Measurements from ENCODE around the gene TXNDC5. TPM values are rescaled to one million over a fixed set of nuclear protein-coding genes. Genes with fewer than 3 reads are reported as not detected.
A peak's percentile ranks its signal among the peaks of the same experiment; 100 is the strongest.

TXNDC5 gene
- total RNA-seq, 8 experiments from 2014 or later = 33.1 to 197 (median 71.2) TPM

DNA sequence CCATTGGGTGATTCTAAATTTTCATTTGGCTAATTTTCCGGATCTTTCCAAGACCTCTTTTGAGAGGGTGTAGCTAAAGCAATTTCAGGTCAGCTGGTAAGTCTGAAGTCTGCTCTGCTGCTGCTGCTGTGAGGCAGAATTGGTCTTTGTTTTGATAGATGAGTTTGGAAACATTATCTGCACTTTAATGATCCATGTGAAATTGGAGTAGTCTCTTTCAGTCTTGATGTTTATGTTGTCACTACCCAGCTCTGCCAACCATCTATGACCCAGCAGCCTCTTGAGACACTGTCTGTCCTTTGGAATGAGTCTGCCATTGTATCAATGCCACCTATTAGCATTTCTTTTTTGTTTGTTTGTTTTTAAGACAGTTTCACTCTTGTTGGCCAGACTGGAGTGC, 44.1 kb downstream of the TXNDC5 start:
- WGBS, 10 experiments = 0 to 100% (median 91%) methylated on average over 1 of the region's 1 CpG; no CpG with 5 or more reads in 3 of the 10 experiments
- ATAC-seq (replicated peaks in 6 of 8) = no peak
- Histone ChIP-seq H3K27ac (no peak overlapping the region), H3K4me3 (no peak overlapping the region), H3K4me1 (replicated peaks in 1 of 2) (no peaks in the 10 kb centered on the region)
- in situ Hi-C loops (cut with MboI; ENCODE audit: low pct_unique_long_range_greater_than_20kb in 2 of 9, low sequenced_read_pairs in 9 of 9, unreplicated experiment in 9 of 9) = no loop called here

DNA sequence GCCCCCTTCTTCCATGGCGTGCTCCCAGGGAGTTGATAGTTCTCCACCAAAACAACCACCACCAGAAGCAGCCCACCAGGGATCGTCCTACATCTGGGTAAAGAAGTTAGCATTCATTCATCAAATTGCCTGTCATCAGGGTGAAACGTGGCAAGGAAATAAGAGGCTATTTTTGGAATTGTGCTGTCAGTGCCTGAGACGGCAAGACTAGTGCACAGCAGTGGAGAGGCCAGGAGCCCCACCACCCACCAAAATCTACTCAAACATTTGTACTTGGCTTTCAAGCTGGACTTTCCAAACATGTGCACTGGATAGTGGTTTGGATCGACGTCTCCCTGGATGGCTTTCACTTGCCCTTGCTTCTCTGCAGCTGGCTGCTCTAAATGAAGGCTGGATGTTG, 44.8 kb downstream of the TXNDC5 start:
- Histone ChIP-seq H3K27ac (no peak overlapping the region), H3K4me3 (no peak overlapping the region), H3K4me1 (replicated peaks in 1 of 2) (no peaks in the 10 kb centered on the region)
- ATAC-seq (replicated peaks in 6 of 8) = peak in 1 of 8 experiments; percentile 23
- 0 to 90% (median 17%) methylated on average over 1 to 6 of the region's 6 CpGs; no CpG with 5 or more reads in 1 of the 10 experiments for WGBS, 10 experiments
- in situ Hi-C loops (cut with MboI; ENCODE audit: low pct_unique_long_range_greater_than_20kb in 2 of 9, low sequenced_read_pairs in 9 of 9, unreplicated experiment in 9 of 9) = no loop called here

GRCh38 chr6:7859591-7859990, 51.0 kb downstream of the TXNDC5 start:
- WGBS, 10 experiments = 33 to 100% (median 62%) methylated on average over 1 to 4 of the region's 6 CpGs; no CpG with 5 or more reads in 3 of the 10 experiments

GRCh38 chr6:7851780-7852179, 58.8 kb downstream of the TXNDC5 start:
- no peaks in the 10 kb centered on the region for H3K4me1 ChIP-seq (replicated peaks in 1 of 2)
- no peak for ATAC-seq (replicated peaks in 6 of 8)
- in situ Hi-C loops (cut with MboI; ENCODE audit: low pct_unique_long_range_greater_than_20kb in 2 of 9, low sequenced_read_pairs in 9 of 9, unreplicated experiment in 9 of 9) = no loop called here

More at GRCh38 chr6:7859591-7859990, 51.0 kb downstream of the TXNDC5 start:
- Histone ChIP-seq H3K4me3 (no peak overlapping the region), H3K4me1 (replicated peaks in 1 of 2) (no peaks in the 10 kb centered on the region), H3K27ac (no peak overlapping the region)
- peak in 1 of 8 experiments; percentile 95 for ATAC-seq (replicated peaks in 6 of 8)
- in situ Hi-C loops (cut with MboI; ENCODE audit: low pct_unique_long_range_greater_than_20kb in 2 of 9, low sequenced_read_pairs in 9 of 9, unreplicated experiment in 9 of 9) = no loop called here

GRCh38 chr6:7848229-7848628, 62.4 kb downstream of the TXNDC5 start:
- Histone ChIP-seq H3K4me1 (replicated peaks in 1 of 2) (no peaks in the 10 kb centered on the region), H3K27ac (no peak overlapping the region), H3K4me3 (no peak overlapping the region)
- in situ Hi-C loops (cut with MboI; ENCODE audit: low pct_unique_long_range_greater_than_20kb in 2 of 9, low sequenced_read_pairs in 9 of 9, unreplicated experiment in 9 of 9) = no loop called here
- 33 to 92% (median 75%) methylated on average over 1 to 4 of the region's 4 CpGs; no CpG with 5 or more reads in 1 of the 10 experiments for WGBS, 10 experiments
- no peak for ATAC-seq (replicated peaks in 6 of 8)

More at GRCh38 chr6:7851780-7852179, 58.8 kb downstream of the TXNDC5 start:
- Histone ChIP-seq H3K4me3 (no peak overlapping the region), H3K27ac (no peak overlapping the region)

GRCh38 chr6:7846966-7847818, 63.4 kb downstream of the TXNDC5 start:
- in situ Hi-C loops (cut with MboI; ENCODE audit: low pct_unique_long_range_greater_than_20kb in 2 of 9, low sequenced_read_pairs in 9 of 9, unreplicated experiment in 9 of 9) = no loop called here
- H3K27ac ChIP-seq = no peak overlapping the region
- no peak overlapping the region for H3K4me3 ChIP-seq
- 47 to 100% (median 82%) methylated on average over 1 to 6 of the region's 7 CpGs for WGBS, 10 experiments
- H3K4me1 ChIP-seq (replicated peaks in 1 of 2) = no peaks in the 10 kb centered on the region
- ATAC-seq (replicated peaks in 6 of 8) = no peak

DNA sequence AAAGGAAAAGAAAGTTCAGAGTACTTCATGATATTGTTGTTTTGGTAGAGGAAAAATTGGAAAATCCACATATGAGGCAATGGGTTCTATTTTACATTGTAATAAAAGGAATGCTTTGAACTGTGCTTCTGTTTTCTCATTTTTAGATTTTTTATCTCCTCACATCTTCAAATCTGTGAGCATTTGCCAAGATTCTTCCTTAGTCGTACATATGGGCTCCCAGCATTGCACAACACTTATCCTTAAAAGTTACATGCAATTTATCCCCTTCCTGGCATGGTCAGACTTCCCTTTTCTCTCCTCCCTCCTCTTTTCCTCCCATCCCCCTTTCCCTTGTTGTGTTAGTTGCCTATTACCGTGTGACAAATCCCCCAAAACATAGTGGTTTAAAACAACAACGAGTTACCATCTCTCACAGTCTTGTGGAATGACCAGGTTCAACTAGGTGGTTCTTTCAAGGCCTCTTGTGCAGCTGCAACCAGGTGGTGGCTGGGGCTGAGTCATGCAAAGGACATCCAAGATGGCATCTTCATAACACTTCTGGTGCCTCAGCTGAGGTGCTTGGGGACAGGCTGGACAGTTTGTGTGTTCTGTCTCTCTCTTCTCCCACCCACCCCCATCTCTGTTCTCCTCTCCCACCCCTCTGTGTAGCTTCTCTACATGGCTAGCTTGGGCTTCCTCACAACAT, 68.7 kb downstream of the TXNDC5 start:
- Histone ChIP-seq H3K4me1 (replicated peaks in 1 of 2) (peaks cover 0 to 10% of the 10 kb centered on the region in 2 donors), H3K4me3 (no peak overlapping the region), H3K27ac (no peak overlapping the region)
- no peak for ATAC-seq (replicated peaks in 6 of 8)
- in situ Hi-C loops (cut with MboI; ENCODE audit: low pct_unique_long_range_greater_than_20kb in 2 of 9, low sequenced_read_pairs in 9 of 9, unreplicated experiment in 9 of 9) = no loop called here
- WGBS, 10 experiments = 0 to 100% (median 76%) methylated on average over 1 to 3 of the region's 3 CpGs; no CpG with 5 or more reads in 2 of the 10 experiments

DNA sequence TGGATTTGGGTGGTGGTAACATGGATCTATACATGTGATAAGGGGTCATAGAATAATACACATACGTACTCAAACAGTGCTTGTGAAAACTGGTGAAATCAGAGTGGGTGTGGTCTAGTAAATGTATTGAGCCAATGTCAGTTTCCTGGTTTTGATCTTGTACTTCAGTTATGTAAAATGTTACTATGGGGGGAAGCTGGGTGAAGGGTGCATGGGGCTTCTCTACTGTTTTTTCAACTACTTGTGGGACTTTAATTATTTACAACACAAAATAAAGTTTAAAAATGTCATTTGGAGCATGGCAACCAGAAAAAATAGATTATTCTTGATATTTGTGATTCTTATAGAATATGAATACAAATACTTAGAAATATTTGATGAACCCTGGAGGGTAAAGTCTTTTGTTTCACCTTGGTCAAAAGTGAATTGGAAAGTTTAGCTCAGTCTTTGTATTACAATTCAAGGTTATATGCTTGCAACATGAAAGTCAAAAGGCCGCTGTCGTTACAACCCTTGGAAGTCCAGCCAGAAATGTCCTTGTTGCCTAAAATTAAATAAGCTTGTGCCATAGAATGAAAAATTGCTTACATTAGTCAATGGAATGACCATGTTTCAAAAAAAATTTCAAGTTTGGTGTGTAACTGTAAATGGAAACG, 74.1 kb downstream of the TXNDC5 start:
- in situ Hi-C loops (cut with MboI; ENCODE audit: low pct_unique_long_range_greater_than_20kb in 2 of 9, low sequenced_read_pairs in 9 of 9, unreplicated experiment in 9 of 9) = no loop called here
- no peak for ATAC-seq (replicated peaks in 6 of 8)
- Histone ChIP-seq H3K4me1 (replicated peaks in 1 of 2) (peaks cover 0 to 10% of the 10 kb centered on the region in 2 donors), H3K4me3 (no peak overlapping the region), H3K27ac (no peak overlapping the region)
- WGBS, 10 experiments = 55 to 100% (median 94%) methylated on average over 1 to 4 of the region's 4 CpGs

DNA sequence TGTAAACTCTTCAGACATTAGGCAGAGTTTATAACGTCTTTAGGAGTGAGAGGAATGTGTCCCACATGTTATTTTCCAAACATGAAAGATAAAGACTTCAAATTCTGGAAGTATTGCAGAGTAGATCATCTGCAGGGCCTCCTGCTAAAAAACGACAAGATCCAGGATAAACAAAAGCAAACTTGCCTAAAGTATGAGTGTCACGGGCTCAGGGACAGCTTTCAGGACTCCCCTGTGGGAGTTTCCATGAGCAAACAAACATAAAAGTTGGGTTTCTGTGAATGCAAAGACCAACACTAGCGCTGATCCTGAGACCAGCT, 76.9 kb downstream of the TXNDC5 start:
- H3K4me3 ChIP-seq = no peak overlapping the region
- no peaks in the 10 kb centered on the region for H3K4me1 ChIP-seq (replicated peaks in 1 of 2)
- no peak for ATAC-seq (replicated peaks in 6 of 8)
- in situ Hi-C loops (cut with MboI; ENCODE audit: low pct_unique_long_range_greater_than_20kb in 2 of 9, low sequenced_read_pairs in 9 of 9, unreplicated experiment in 9 of 9) = no loop called here
- 18 to 91% (median 62%) methylated on average over 2 to 4 of the region's 4 CpGs; no CpG with 5 or more reads in 1 of the 10 experiments for WGBS, 10 experiments
- H3K27ac ChIP-seq = no peak overlapping the region

GRCh38 chr6:7832904-7833750, 77.5 kb downstream of the TXNDC5 start:
- no peak for ATAC-seq (replicated peaks in 6 of 8)
- H3K4me1 ChIP-seq (replicated peaks in 1 of 2) = peaks cover 0 to 3% of the 10 kb centered on the region in 2 donors
- H3K4me3 ChIP-seq = no peak overlapping the region
- in situ Hi-C loops (cut with MboI; ENCODE audit: low pct_unique_long_range_greater_than_20kb in 2 of 9, low sequenced_read_pairs in 9 of 9, unreplicated experiment in 9 of 9) = no loop called here
- H3K27ac ChIP-seq = no peak overlapping the region
- WGBS, 10 experiments = 20 to 100% (median 87%) methylated on average over 1 to 8 of the region's 9 CpGs
